GM18870 (cell line): Measurements from ENCODE around the gene MSL3.
A peak's percentile ranks its signal among the peaks of the same experiment; 100 is the strongest.

ENCODE experiments used
- ATAC-seq: cut with Tn5 transposase; IDR thresholded peaks from one replicate; pipeline ENCODE4 v1.9.1; 2021; ENCODE audit warnings: moderate library complexity; ENCODE audit not compliant: unreplicated experiment

Gene MSL3

GRCh38 chrX:11758400-11759171, 549 bp downstream of the MSL3 start:
- ATAC-seq = no peak

- ATAC-seq = peak; percentile 0
Observed at GRCh38 chrX:11759172-11759460, 1.1 kb downstream of the MSL3 start.

- peak; percentile 79 for ATAC-seq
Observed at GRCh38 chrX:11759461-11760311, 1.6 kb downstream of the MSL3 start.

- no peak for ATAC-seq
Observed at GRCh38 chrX:11760958-11761357, 2.9 kb downstream of the MSL3 start.

- no peak for ATAC-seq
Observed at GRCh38 chrX:11764602-11765067, 6.6 kb downstream of the MSL3 start.

GRCh38 chrX:11765449-11765848, 7.4 kb downstream of the MSL3 start:
- no peak for ATAC-seq

- no peak for ATAC-seq
Observed at GRCh38 chrX:11766487-11766886, 8.4 kb downstream of the MSL3 start.

- ATAC-seq = peak; percentile 58
Observed at GRCh38 chrX:11768039-11768438, 10.0 kb downstream of the MSL3 start.

- ATAC-seq = peak; percentile 58
Observed at GRCh38 chrX:11770320-11770719, 12.3 kb downstream of the MSL3 start.

GRCh38 chrX:11778230-11778629, 20.2 kb downstream of the MSL3 start:
- ATAC-seq = no peak

GRCh38 chrX:11781133-11781532, 23.1 kb downstream of the MSL3 start:
- no peak for ATAC-seq

GRCh38 chrX:11781734-11782370, 23.8 kb downstream of the MSL3 start:
- no peak for ATAC-seq

GRCh38 chrX:11784543-11784942, 26.5 kb downstream of the MSL3 start:
- ATAC-seq = no peak

- ATAC-seq = no peak
Observed at GRCh38 chrX:11786862-11787261, 28.8 kb downstream of the MSL3 start.

GRCh38 chrX:11787564-11787963, 29.5 kb downstream of the MSL3 start:
- no peak for ATAC-seq

GRCh38 chrX:11789809-11790208, 31.8 kb downstream of the MSL3 start:
- peak; percentile 39 for ATAC-seq

GRCh38 chrX:11791090-11791489, 33.1 kb downstream of the MSL3 start:
- no peak for ATAC-seq

GRCh38 chrX:11791537-11791936, 33.5 kb downstream of the MSL3 start:
- ATAC-seq = no peak

- peak; percentile 85 for ATAC-seq
Observed at GRCh38 chrX:11792461-11793421, 34.7 kb downstream of the MSL3 start.

- ATAC-seq = no peak
Observed at GRCh38 chrX:11793734-11794133, 35.7 kb downstream of the MSL3 start.

GRCh38 chrX:11813341-11813740, 55.3 kb downstream of the MSL3 start:
- ATAC-seq = no peak
